ENCODE measurements around the gene SLC9A7.

SLC9A7 gene

GRCh38 chrX:46627711-46628419 is 131.1 kb downstream of the SLC9A7 start:
- H3K27ac ChIP-seq: peak overlapping the region; percentile 39
- H3K4me1 ChIP-seq: peaks cover 3% of the 10 kb centered on the region
- H3K9ac ChIP-seq: no peak overlapping the region
- H3K27me3 ChIP-seq (ENCODE audit: control insufficient read depth, insufficient read depth, low read length): no peaks in the 10 kb centered on the region
- no peak overlapping the region for H2AFZ ChIP-seq
- H3K4me2 ChIP-seq (ENCODE audit: low read length): no peak overlapping the region
- no peaks in the 10 kb centered on the region for H3K79me2 ChIP-seq
- no peak overlapping the region for H3K4me3 ChIP-seq (ENCODE audit: low read depth, low read length)
- no peaks in the 10 kb centered on the region for H3K9me3 ChIP-seq (ENCODE audit: control insufficient read depth, low read length)
- TF ChIP-seq CTCF (IDR thresholded peaks at IDR 0.05): no peak
- H3K36me3 ChIP-seq (ENCODE audit: control insufficient read depth, insufficient read depth, low read length): no peaks in the 10 kb centered on the region

- H3K4me1 ChIP-seq: peaks cover 3% of the 10 kb centered on the region
- H3K27me3 ChIP-seq (ENCODE audit: control insufficient read depth, insufficient read depth, low read length): no peaks in the 10 kb centered on the region
- H3K9ac ChIP-seq: no peak overlapping the region
- H3K9me3 ChIP-seq (ENCODE audit: control insufficient read depth, low read length): no peaks in the 10 kb centered on the region
- H3K36me3 ChIP-seq (ENCODE audit: control insufficient read depth, insufficient read depth, low read length): no peaks in the 10 kb centered on the region
- H3K27ac ChIP-seq: no peak overlapping the region
- no peak overlapping the region for H2AFZ ChIP-seq
- H3K79me2 ChIP-seq: no peaks in the 10 kb centered on the region
- H3K4me2 ChIP-seq (ENCODE audit: low read length): no peak overlapping the region
- TF ChIP-seq CTCF (IDR thresholded peaks at IDR 0.05): no peak
- no peak overlapping the region for H3K4me3 ChIP-seq (ENCODE audit: low read depth, low read length)
Measured at GRCh38 chrX:46627062-46627461, 131.9 kb downstream of the SLC9A7 start.

- no peaks in the 10 kb centered on the region for H3K79me2 ChIP-seq
- no peaks in the 10 kb centered on the region for H3K27me3 ChIP-seq (ENCODE audit: control insufficient read depth, insufficient read depth, low read length)
- H3K9ac ChIP-seq: no peak overlapping the region
- H3K27ac ChIP-seq: no peak overlapping the region
- H3K4me3 ChIP-seq (ENCODE audit: low read depth, low read length): no peak overlapping the region
- TF ChIP-seq CTCF (IDR thresholded peaks at IDR 0.05): no peak
- no peaks in the 10 kb centered on the region for H3K9me3 ChIP-seq (ENCODE audit: control insufficient read depth, low read length)
- no peaks in the 10 kb centered on the region for H3K36me3 ChIP-seq (ENCODE audit: control insufficient read depth, insufficient read depth, low read length)
- H3K4me2 ChIP-seq (ENCODE audit: low read length): no peak overlapping the region
- H2AFZ ChIP-seq: no peak overlapping the region
- peaks cover 3% of the 10 kb centered on the region for H3K4me1 ChIP-seq
Measured at GRCh38 chrX:46626566-46626965, 132.4 kb downstream of the SLC9A7 start.

- Histone ChIP-seq H2AFZ (no peak overlapping the region), H3K4me2 (ENCODE audit: low read length) (no peak overlapping the region), H3K27ac (no peak overlapping the region), H3K36me3 (ENCODE audit: control insufficient read depth, insufficient read depth, low read length) (no peaks in the 10 kb centered on the region), H3K79me2 (no peaks in the 10 kb centered on the region), H3K27me3 (ENCODE audit: control insufficient read depth, insufficient read depth, low read length) (no peaks in the 10 kb centered on the region), H3K9me3 (ENCODE audit: control insufficient read depth, low read length) (no peaks in the 10 kb centered on the region), H3K9ac (no peak overlapping the region), H3K4me3 (ENCODE audit: low read depth, low read length) (no peak overlapping the region), H3K4me1 (peaks cover 3% of the 10 kb centered on the region)
- no peak for TF ChIP-seq CTCF (IDR thresholded peaks at IDR 0.05)
Measured at GRCh38 chrX:46624090-46624786, 134.7 kb downstream of the SLC9A7 start.

All from parathyroid adenoma (tissue), 2 donors.